AG08395 (cell line): ENCODE data around the gene C22orf39.

Source experiments
- DNase-seq: peaks from one replicate; pipeline ENCODE4 v3.0.0; 2012; ENCODE audit warnings: mixed read lengths, low spot score

The C22orf39 gene

GRCh38 chr22:19398206-19398605 lies 49.3 kb downstream of the C22orf39 start:
- DNase-seq: peak; percentile 28

DNA sequence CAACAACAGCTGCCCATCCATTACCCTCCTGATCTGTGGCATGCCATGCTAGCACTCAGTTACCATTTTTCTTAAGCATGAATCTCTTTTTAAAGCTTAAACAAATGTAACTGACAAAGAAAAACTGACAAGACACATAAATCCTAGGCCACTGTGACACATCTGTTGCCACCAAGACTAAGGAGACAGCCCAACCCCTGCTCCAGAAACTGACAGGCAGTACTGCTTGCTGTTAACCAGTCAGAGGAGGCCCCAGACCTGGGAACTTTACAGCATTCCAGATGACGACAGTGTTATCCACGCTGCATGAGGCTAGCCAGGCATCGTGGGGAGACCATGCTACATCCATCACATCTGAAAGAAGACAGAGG lies 49.8 kb downstream of the C22orf39 start:
- no peak for DNase-seq

DNA sequence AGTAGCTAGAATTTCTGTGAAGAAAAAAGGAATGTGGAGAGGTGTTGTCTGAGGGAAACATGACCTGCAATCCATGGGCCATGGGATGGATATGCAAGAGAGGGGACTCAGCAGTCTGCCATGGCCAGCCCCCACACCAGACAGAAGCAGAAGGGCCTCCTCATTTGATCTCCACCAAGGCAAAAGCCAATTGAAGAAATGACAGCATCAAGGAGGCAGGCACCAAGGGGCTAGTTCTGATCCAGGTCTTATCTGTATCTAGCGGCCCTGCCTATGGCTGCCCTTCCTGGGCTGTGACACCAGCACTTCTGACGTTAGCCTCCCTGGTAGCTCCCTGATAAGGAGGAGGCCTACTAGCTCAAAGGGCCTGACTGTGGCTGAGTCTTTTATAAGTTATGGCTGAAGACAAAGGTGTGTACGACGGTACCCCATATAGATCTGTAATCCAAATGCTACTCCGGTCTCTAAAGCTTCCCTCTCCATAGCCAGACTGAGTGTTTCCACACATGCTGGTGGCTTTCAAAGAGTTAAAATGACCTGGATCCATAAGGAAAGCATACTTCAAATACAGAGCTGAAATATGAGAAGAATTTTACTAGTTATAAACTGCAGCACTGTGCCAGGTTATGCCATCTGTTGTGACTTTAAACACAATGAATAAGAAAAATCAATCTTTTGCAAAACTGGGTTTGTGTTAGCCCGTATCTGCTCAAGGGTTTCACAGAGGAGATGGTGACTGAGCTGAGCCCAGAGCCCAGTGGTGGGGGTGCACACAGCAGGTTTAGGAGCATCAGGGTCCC lies 50.4 kb downstream of the C22orf39 start:
- DNase-seq: no peak

GRCh38 chr22:19396561-19396933 lies 51.0 kb downstream of the C22orf39 start:
- DNase-seq: no peak

- no peak for DNase-seq
Observed at GRCh38 chr22:19395276-19395675, 52.2 kb downstream of the C22orf39 start.

DNA sequence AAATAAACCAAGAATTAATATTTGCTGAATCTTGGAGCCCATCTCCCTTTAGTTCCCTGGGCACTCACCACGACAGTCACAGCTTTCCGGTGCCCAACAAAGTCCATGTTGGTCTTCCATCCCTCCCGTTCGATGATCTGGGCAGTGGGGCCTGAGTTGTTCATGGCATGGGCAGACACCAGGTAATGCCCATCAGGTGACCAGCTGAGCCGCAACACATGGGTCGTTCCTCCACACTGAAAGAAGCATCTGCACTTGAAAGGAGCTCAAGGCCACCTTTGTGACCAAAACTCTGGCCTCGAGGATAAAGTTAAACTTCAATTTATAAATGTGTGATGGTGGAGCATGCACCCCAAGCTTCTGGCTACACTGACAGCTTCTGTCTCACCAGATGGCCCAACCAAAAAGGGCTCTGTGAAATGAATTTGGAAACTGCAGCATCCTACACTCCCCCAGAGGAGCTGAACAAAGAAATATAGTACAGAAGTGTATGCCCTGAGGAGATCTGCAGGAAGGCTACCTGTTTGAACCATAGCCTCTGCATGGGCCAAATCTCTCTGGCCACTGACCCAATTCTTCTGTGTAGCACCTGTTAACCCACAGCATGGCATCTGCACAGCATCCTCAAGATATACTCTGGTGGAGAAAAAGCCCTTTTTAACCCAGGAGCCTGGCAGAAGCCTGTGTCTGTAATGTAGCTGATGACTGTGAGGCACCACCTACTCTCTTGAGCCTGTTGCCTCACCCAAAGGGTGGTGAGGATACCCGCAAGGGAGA lies 53.0 kb downstream of the C22orf39 start:
- DNase-seq: no peak

GRCh38 chr22:19393704-19394103 lies 53.8 kb downstream of the C22orf39 start:
- no peak for DNase-seq
